ENCODE results near the gene SIKE1. TPM values are rescaled to one million over a fixed set of nuclear protein-coding genes. Genes with fewer than 3 reads are reported as not detected.
"Not testable (repeated sequence)": the region's sequence is repeated elsewhere in the genome, so short reads cannot be mapped to it uniquely, and the experiment has no call there.

SIKE1 gene
- total RNA-seq, 1 donor from 2014 or later: 38.5 TPM

- DNase-seq (ENCODE audit: extremely low spot score in 2 of 2): no peak
- H3K4me3 ChIP-seq: peak overlapping the region; percentile 73 to 77
- no peaks in the 10 kb centered on the region for H3K9me3 ChIP-seq
- H3K4me1 ChIP-seq: peaks cover 19% of the 10 kb centered on the region
- peak overlapping the region; percentile 88 for H3K27ac ChIP-seq
- intact Hi-C loops (cut with DNase I): loop anchor here (5.0 kb wide), 1 partner anchor 1628 kb away; no protein-coding TSS in a partner anchor
- no peak for TF ChIP-seq POLR2AphosphoS5 (IDR thresholded peaks at IDR 0.05; ENCODE audit: insufficient read depth in 1 of 2, low read depth in 1 of 2)
- TF ChIP-seq CTCF (IDR thresholded peaks at IDR 0.05): no peak
- no peak for TF ChIP-seq POLR2A (IDR thresholded peaks at IDR 0.05)
- H3K27me3 ChIP-seq: no peaks in the 10 kb centered on the region
- peaks cover 0 to 17% of the 10 kb centered on the region in 2 donors for H3K36me3 ChIP-seq
Observed at GRCh38 chr1:114779722-114780121, 763 bp downstream of the SIKE1 start.

- not testable (repeated sequence) for H3K4me3 ChIP-seq; DNase-seq (ENCODE audit: extremely low spot score in 2 of 2); H3K27ac ChIP-seq; H3K27me3 ChIP-seq; H3K9me3 ChIP-seq
- Histone ChIP-seq H3K4me1 (peaks cover 19% of the 10 kb centered on the region), H3K36me3 (peaks cover 0 to 29% of the 10 kb centered on the region in 2 donors)
- intact Hi-C loops (cut with DNase I): loop anchor here (5.0 kb wide), 1 partner anchor 1631 kb away; no protein-coding TSS in a partner anchor
Observed at GRCh38 chr1:114776726-114777125, 3.8 kb downstream of the SIKE1 start.

- no peaks in the 10 kb centered on the region for H3K9me3 ChIP-seq
- TF ChIP-seq POLR2AphosphoS5 (IDR thresholded peaks at IDR 0.05; ENCODE audit: insufficient read depth in 1 of 2, low read depth in 1 of 2) (no peak), CTCF (IDR thresholded peaks at IDR 0.05) (no peak), POLR2A (IDR thresholded peaks at IDR 0.05) (no peak)
- DNase-seq (ENCODE audit: extremely low spot score in 2 of 2): no peak
- H3K27me3 ChIP-seq: no peaks in the 10 kb centered on the region
- H3K27ac ChIP-seq: no peak overlapping the region
- H3K4me3 ChIP-seq: no peak overlapping the region
- H3K4me1 ChIP-seq: no peaks in the 10 kb centered on the region
- intact Hi-C loops (cut with DNase I): no loop called here
- peaks cover 0 to 19% of the 10 kb centered on the region in 2 donors for H3K36me3 ChIP-seq
Observed at GRCh38 chr1:114771992-114772391, 8.5 kb downstream of the SIKE1 start.

GRCh38 chr1:114770989-114771388 is 9.5 kb downstream of the SIKE1 start:
- TF ChIP-seq POLR2A (IDR thresholded peaks at IDR 0.05) (no peak), POLR2AphosphoS5 (IDR thresholded peaks at IDR 0.05; ENCODE audit: insufficient read depth in 1 of 2, low read depth in 1 of 2) (no peak), CTCF (IDR thresholded peaks at IDR 0.05) (no peak)
- intact Hi-C loops (cut with DNase I): no loop called here
- H3K27ac ChIP-seq: no peak overlapping the region
- no peak for DNase-seq (ENCODE audit: extremely low spot score in 2 of 2)
- H3K27me3 ChIP-seq: no peaks in the 10 kb centered on the region
- H3K9me3 ChIP-seq: no peaks in the 10 kb centered on the region
- H3K4me3 ChIP-seq: no peak overlapping the region
- peaks cover 0 to 19% of the 10 kb centered on the region in 2 donors for H3K36me3 ChIP-seq
- no peaks in the 10 kb centered on the region for H3K4me1 ChIP-seq

GRCh38 chr1:114764689-114765088 is 15.8 kb downstream of the SIKE1 start:
- no peaks in the 10 kb centered on the region for H3K27me3 ChIP-seq

More at GRCh38 chr1:114764689-114765088, 15.8 kb downstream of the SIKE1 start:
- H3K9me3 ChIP-seq: no peaks in the 10 kb centered on the region
- intact Hi-C loops (cut with DNase I): no loop called here
- TF ChIP-seq POLR2AphosphoS5 (IDR thresholded peaks at IDR 0.05; ENCODE audit: insufficient read depth in 1 of 2, low read depth in 1 of 2) (no peak), POLR2A (IDR thresholded peaks at IDR 0.05) (no peak), CTCF (IDR thresholded peaks at IDR 0.05) (no peak)
- no peak overlapping the region for H3K27ac ChIP-seq
- H3K4me1 ChIP-seq: no peaks in the 10 kb centered on the region
- DNase-seq (ENCODE audit: extremely low spot score in 2 of 2): no peak
- H3K36me3 ChIP-seq: peaks cover 0 to 2% of the 10 kb centered on the region in 2 donors
- no peak overlapping the region for H3K4me3 ChIP-seq
